ENCODE results near the gene RCN2. TPM values are rescaled to one million over a fixed set of nuclear protein-coding genes. Genes with fewer than 3 reads are reported as not detected.

The RCN2 gene
- total RNA-seq, 1 donor from 2014 or later: 32.8 TPM

DNA sequence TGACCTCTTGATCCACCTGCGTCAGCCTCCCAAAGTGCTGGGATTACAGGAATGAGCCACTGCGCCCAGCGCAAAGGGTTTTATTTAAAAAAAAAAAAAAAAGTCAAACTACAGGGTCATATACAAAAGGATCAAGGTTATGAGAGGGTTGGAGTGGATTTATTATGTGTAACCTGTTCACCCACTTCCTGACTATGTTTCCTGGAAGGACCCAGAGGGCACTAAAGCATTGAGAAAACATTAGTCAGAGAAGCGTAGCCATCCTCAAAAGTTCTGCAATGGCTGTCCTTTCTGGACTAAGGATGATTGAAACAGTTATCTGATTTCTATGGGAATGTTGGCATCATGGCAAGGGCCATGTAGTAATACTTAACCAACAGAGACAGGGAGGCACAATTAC, 19.1 kb upstream of the RCN2 start:
- H3K36me3 ChIP-seq: no peaks in the 10 kb centered on the region
- H3K4me3 ChIP-seq: no peak overlapping the region
- no peak overlapping the region for H3K27ac ChIP-seq
- intact Hi-C loops (cut with DNase I): no loop called here
- no peaks in the 10 kb centered on the region for H3K9me3 ChIP-seq
- no peak for DNase-seq
- H3K4me1 ChIP-seq: no peaks in the 10 kb centered on the region
- peak; percentile 82 to 85 for ATAC-seq
- H3K27me3 ChIP-seq (ENCODE audit: low read depth): no peaks in the 10 kb centered on the region
- TF ChIP-seq, protein P1, sequence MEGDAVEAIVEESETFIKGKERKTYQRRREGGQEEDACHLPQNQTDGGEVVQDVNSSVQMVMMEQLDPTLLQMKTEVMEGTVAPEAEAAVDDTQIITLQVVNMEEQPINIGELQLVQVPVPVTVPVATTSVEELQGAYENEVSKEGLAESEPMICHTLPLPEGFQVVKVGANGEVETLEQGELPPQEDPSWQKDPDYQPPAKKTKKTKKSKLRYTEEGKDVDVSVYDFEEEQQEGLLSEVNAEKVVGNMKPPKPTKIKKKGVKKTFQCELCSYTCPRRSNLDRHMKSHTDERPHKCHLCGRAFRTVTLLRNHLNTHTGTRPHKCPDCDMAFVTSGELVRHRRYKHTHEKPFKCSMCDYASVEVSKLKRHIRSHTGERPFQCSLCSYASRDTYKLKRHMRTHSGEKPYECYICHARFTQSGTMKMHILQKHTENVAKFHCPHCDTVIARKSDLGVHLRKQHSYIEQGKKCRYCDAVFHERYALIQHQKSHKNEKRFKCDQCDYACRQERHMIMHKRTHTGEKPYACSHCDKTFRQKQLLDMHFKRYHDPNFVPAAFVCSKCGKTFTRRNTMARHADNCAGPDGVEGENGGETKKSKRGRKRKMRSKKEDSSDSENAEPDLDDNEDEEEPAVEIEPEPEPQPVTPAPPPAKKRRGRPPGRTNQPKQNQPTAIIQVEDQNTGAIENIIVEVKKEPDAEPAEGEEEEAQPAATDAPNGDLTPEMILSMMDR (IDR thresholded peaks at IDR 0.05): no peak

DNA sequence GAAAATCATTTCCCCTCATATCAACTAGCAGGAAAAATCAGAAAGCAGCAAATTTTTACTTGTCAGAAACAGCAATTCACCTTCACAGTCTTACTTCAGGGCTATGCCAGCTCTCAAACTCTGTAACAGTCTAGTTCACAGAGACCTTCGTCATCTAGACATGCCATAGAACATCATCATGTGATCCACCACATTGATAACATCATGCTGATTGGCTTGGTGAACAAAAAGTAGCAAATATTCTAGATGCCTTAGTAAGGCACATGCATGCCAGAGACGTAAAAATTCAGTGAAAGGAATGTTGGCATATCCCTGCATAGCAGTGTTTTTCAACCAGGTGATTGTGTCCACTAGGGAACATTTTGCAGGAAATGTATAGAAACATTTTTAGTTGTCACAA, 17.8 kb upstream of the RCN2 start:
- Histone ChIP-seq H3K4me1 (no peaks in the 10 kb centered on the region), H3K27ac (no peak overlapping the region), H3K27me3 (ENCODE audit: low read depth) (no peaks in the 10 kb centered on the region), H3K36me3 (no peaks in the 10 kb centered on the region), H3K9me3 (no peaks in the 10 kb centered on the region), H3K4me3 (no peak overlapping the region)
- intact Hi-C loops (cut with DNase I): no loop called here
- DNase-seq (no peak), ATAC-seq (no peak)
- TF ChIP-seq, protein P1 (IDR thresholded peaks at IDR 0.05): no peak

DNA sequence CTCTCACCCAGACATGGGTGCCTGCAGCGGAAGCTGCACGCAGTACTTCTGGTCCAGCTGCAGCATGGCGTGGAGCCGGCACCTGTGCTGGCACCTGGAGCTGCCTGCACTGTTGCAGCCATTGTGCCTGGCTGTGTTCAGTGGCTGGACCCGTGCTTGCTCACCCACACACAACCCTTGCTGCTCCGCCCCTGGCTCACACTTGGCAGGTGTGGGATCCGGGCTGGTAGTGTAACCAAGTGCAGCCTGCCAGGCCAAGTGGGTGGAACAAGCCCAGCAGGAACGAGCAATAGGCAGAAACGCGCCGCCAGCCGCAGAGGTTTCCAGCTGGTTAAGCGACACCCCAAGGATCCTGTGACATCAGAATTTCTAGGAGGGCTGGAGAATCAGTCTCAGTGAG, 15.2 kb upstream of the RCN2 start:
- no peak for DNase-seq

DNA sequence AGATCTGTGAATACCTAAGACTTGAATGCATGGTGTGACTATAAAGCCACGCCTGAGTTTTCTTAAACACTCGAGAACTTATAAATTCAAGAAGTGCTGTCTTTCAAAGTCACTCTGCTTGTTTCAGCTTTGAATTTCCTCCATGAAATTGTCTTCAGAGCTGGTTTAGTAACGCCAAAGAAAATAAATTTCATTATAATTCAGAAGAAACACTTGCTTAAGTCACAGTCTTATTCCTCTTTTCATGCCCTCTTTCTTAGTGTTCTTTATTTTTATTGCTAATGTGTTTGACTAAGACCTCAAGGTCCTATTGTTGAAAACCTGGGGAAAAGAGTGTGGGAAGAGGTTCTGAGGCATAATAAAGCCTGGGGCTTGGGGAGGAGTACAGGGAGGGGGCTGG, 3.3 kb upstream of the RCN2 start:
- DNase-seq (no peak), ATAC-seq (no peak)
- no peaks in the 10 kb centered on the region for H3K27me3 ChIP-seq (ENCODE audit: low read depth)
- intact Hi-C loops (cut with DNase I): no loop called here
- no peak overlapping the region for H3K27ac ChIP-seq
- H3K4me3 ChIP-seq: no peak overlapping the region
- no peaks in the 10 kb centered on the region for H3K9me3 ChIP-seq
- TF ChIP-seq, protein P1 (IDR thresholded peaks at IDR 0.05): no peak
- H3K36me3 ChIP-seq: no peaks in the 10 kb centered on the region
- peaks cover 13% of the 10 kb centered on the region for H3K4me1 ChIP-seq

More for the DNA sequence above, 15.2 kb upstream of the RCN2 start:
- no peaks in the 10 kb centered on the region for H3K9me3 ChIP-seq
- H3K27ac ChIP-seq: no peak overlapping the region
- TF ChIP-seq, protein P1 (IDR thresholded peaks at IDR 0.05): no peak
- no peak overlapping the region for H3K4me3 ChIP-seq
- H3K27me3 ChIP-seq (ENCODE audit: low read depth): no peaks in the 10 kb centered on the region
- H3K4me1 ChIP-seq: no peaks in the 10 kb centered on the region
- no peaks in the 10 kb centered on the region for H3K36me3 ChIP-seq
- intact Hi-C loops (cut with DNase I): no loop called here
- no peak for ATAC-seq

DNA sequence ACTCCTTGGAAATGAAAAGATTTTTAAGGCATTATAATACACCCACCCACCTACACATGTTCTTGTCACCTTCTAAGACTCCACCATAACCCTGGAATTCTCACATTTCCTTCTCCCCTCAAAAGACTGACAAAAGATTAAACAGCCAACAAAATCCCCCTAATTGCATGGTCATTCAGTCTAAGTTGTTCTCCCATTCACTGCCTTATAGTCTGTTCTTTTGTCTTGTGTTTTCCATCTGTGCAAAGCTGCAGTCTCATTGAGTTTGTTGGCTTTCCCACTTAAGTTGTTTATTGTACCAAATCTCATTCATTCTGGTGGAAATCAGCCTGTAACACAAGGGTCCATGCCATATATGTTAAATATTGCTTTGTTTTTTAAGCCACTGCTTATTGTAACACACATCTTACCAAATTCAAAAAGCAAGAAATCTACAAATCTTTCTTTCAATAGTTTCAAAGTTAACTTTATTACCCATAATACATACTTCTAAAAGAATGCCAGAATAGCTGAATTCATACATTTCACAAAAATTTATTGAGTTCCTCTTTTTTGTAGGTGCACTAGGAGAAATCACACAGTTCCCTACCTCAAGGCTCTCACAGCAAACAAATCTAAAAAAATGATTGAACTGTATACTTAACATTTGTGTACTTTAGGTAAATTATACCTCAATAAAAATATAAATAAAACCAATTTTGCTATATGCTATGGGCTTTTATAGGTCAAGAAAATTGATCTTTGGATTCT, 2.4 kb upstream of the RCN2 start:
- H3K27ac ChIP-seq: no peak overlapping the region
- no peaks in the 10 kb centered on the region for H3K27me3 ChIP-seq (ENCODE audit: low read depth)
- intact Hi-C loops (cut with DNase I): no loop called here
- ATAC-seq: no peak
- TF ChIP-seq, protein P1 (IDR thresholded peaks at IDR 0.05): no peak
- H3K4me1 ChIP-seq: peaks cover 20% of the 10 kb centered on the region
- H3K36me3 ChIP-seq: no peaks in the 10 kb centered on the region
- no peak for DNase-seq
- H3K9me3 ChIP-seq: no peaks in the 10 kb centered on the region
- H3K4me3 ChIP-seq: no peak overlapping the region
